ENCODE measurements around the gene SCD. TPM values are rescaled to one million over a fixed set of nuclear protein-coding genes. Genes with fewer than 3 reads are reported as not detected.
A peak's percentile ranks its signal among the peaks of the same experiment; 100 is the strongest.

Gene SCD
- total and polyA plus RNA-seq, 2 of the 13 experiments (the other 11 are each of a cell fraction or from before 2014, with no cell fraction given) = 492 to 512 TPM

DNA sequence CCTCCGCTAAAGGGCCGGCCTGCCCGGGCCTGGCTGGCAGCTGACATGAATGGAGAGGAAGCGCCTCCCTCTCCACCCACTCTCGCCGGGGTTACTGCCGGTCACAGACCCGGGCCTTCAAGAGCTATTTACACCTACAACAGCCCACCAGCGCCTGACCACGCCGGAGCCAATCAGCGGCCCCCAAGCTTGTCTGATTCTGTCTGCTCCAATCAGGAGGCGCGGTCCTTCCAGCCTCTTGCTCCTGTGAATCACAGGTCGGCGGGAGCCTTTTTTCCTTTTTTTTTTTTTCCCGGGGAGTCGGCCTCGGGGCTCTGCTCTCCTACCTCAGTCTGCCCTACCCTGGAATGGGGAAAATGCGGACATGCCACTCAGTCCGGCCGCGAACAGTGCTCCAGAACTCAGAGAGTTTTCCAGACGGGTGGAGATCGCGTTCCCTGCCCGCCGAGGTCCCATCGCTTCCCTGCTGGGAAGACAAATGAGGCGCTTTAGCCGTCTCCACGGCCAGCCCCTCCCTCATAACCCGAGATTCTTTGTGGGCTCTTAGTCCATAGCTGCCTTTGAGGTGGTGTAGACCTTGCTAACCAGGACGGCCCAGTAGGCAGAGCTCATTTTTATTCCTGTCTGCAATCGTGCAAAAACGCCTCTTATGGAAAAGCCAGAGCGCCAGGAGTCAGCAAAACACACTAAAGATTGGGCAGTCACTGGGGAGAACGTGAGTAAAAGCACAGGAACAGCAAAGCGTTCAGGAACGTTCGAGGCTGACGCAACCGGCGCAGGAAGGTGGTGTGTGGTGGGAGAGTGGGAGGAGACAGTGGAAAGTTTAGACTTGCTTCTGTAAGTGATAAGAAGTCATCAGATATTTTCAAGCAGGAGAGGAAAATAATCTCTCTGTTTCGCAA is 26.5 kb downstream of the SCD start (continued):
- TF ChIP-seq ZNF354B (CRISPR knock-in tag; IDR thresholded peaks at IDR 0.05) = no peak
- peak; percentile 79 for TF ChIP-seq ZC3H4 (CRISPR knock-in tag; IDR thresholded peaks at IDR 0.05; ENCODE audit: borderline replicate concordance)
- 0 out of 2 replicates have a peak, but pooled peaks have one; percentile 40 for TF ChIP-seq ZBTB38 (CRISPR knock-in tag; IDR thresholded peaks at IDR 0.05)
- peak; percentile 67; the same call in 1 of the 2 replicates for TF ChIP-seq BCL6 (CRISPR knock-in tag; IDR thresholded peaks at IDR 0.05)
- TF ChIP-seq, protein P1, sequence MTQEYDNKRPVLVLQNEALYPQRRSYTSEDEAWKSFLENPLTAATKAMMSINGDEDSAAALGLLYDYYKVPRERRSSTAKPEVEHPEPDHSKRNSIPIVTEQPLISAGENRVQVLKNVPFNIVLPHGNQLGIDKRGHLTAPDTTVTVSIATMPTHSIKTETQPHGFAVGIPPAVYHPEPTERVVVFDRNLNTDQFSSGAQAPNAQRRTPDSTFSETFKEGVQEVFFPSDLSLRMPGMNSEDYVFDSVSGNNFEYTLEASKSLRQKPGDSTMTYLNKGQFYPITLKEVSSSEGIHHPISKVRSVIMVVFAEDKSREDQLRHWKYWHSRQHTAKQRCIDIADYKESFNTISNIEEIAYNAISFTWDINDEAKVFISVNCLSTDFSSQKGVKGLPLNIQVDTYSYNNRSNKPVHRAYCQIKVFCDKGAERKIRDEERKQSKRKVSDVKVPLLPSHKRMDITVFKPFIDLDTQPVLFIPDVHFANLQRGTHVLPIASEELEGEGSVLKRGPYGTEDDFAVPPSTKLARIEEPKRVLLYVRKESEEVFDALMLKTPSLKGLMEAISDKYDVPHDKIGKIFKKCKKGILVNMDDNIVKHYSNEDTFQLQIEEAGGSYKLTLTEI (CRISPR knock-in tag; conservative IDR thresholded peaks at IDR 0.05) = no peak
- peak; percentile 58; the same call in 1 of the 2 replicates for TF ChIP-seq MYC (CRISPR knock-in tag; IDR thresholded peaks at IDR 0.05; ENCODE audit: borderline replicate concordance)
- peak; percentile 78 for TF ChIP-seq ZSCAN21 (CRISPR knock-in tag; IDR thresholded peaks at IDR 0.05; ENCODE audit: borderline replicate concordance)
- TF ChIP-seq RAD51 (IDR thresholded peaks at IDR 0.05; ENCODE audit: borderline replicate concordance) = peak; percentile 73
- TF ChIP-seq THAP11 (CRISPR knock-in tag; IDR thresholded peaks at IDR 0.05) = no peak; the same call in none of the 2 replicates
- no peak for TF ChIP-seq ARID2 (CRISPR knock-in tag; IDR thresholded peaks at IDR 0.05; ENCODE audit: borderline replicate concordance)
- TF ChIP-seq ZNF383 (CRISPR knock-in tag; IDR thresholded peaks at IDR 0.05; ENCODE audit: borderline replicate concordance) = no peak; the same call in 1 of the 2 replicates
- no peak; the same call in 1 of the 2 replicates for TF ChIP-seq ZNF263 (CRISPR knock-in tag; IDR thresholded peaks at IDR 0.05)
- no peak for TF ChIP-seq NFE2L2 (IDR thresholded peaks at IDR 0.05; ENCODE audit: low read length)
- TF ChIP-seq, protein P2, sequence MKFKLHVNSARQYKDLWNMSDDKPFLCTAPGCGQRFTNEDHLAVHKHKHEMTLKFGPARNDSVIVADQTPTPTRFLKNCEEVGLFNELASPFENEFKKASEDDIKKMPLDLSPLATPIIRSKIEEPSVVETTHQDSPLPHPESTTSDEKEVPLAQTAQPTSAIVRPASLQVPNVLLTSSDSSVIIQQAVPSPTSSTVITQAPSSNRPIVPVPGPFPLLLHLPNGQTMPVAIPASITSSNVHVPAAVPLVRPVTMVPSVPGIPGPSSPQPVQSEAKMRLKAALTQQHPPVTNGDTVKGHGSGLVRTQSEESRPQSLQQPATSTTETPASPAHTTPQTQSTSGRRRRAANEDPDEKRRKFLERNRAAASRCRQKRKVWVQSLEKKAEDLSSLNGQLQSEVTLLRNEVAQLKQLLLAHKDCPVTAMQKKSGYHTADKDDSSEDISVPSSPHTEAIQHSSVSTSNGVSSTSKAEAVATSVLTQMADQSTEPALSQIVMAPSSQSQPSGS (CRISPR knock-in tag; IDR thresholded peaks at IDR 0.05) = peak; percentile 16; the same call in 1 of the 2 replicates
- no peak for TF ChIP-seq ZNF777 (CRISPR knock-in tag; IDR thresholded peaks at IDR 0.05)
- TF ChIP-seq KAT8 (CRISPR knock-in tag; IDR thresholded peaks at IDR 0.05) = peak; percentile 66
- TF ChIP-seq GATA4 (IDR thresholded peaks at IDR 0.05; ENCODE audit: borderline replicate concordance, low read depth) = 0 out of 2 replicates have a peak, but pooled peaks have one; percentile 27
- peak; percentile 11 for TF ChIP-seq SP2 (CRISPR knock-in tag; IDR thresholded peaks at IDR 0.05)
- TF ChIP-seq, protein P3, sequence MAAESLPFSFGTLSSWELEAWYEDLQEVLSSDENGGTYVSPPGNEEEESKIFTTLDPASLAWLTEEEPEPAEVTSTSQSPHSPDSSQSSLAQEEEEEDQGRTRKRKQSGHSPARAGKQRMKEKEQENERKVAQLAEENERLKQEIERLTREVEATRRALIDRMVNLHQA (CRISPR knock-in tag; IDR thresholded peaks at IDR 0.05) = no peak
- no peak for TF ChIP-seq SMARCC2 (IDR thresholded peaks at IDR 0.05)
- TF ChIP-seq, protein P4, sequence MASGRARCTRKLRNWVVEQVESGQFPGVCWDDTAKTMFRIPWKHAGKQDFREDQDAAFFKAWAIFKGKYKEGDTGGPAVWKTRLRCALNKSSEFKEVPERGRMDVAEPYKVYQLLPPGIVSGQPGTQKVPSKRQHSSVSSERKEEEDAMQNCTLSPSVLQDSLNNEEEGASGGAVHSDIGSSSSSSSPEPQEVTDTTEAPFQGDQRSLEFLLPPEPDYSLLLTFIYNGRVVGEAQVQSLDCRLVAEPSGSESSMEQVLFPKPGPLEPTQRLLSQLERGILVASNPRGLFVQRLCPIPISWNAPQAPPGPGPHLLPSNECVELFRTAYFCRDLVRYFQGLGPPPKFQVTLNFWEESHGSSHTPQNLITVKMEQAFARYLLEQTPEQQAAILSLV (CRISPR knock-in tag; IDR thresholded peaks at IDR 0.05; ENCODE audit: borderline replicate concordance) = peak; percentile 45; the same call in 1 of the 2 replicates
- TF ChIP-seq SOX13 (IDR thresholded peaks at IDR 0.05) = no peak
- peak in 1 of 2 experiments; percentile 59; a peak in 1 of 4 replicates for TF ChIP-seq SOX13 (CRISPR knock-in tag; conservative IDR thresholded peaks at IDR 0.05 in 1 of 2, IDR thresholded peaks at IDR 0.05 in 1 of 2)
- no peak for TF ChIP-seq HCFC1 (IDR thresholded peaks at IDR 0.05; ENCODE audit: low read depth, low read length)
